Measurements from ENCODE around the gene HIVEP1.

The HIVEP1 gene

GRCh38 chr6:12012038-12012557 lies at the start of gene HIVEP1:
HIVEP1 (plus strand) TSS chr6:12012312; CDS start chr6:12015629, 3,317 bp downstream.
- TF ChIP-seq CTCF (IDR thresholded peaks at IDR 0.05; ENCODE audit: low read depth, low read length) (no peak), MAX (IDR thresholded peaks at IDR 0.05; ENCODE audit: low read depth, low read length) (no peak), MYC (IDR thresholded peaks at IDR 0.05; ENCODE audit: low read depth, low read length) (no peak), POLR2A (IDR thresholded peaks at IDR 0.05; ENCODE audit: extremely low read depth, insufficient read length) (no peak)
- DNase-seq (ENCODE audit: low read depth): peak; percentile 60
- H3K4me3 ChIP-seq (ENCODE audit: low read depth, low read length): peak within 1 kb of the TSS; percentile 81

GRCh38 chr6:11963756-11964500 lies 48.2 kb upstream of the HIVEP1 start:
- DNase-seq (ENCODE audit: low read depth): no peak
- TF ChIP-seq CTCF (IDR thresholded peaks at IDR 0.05; ENCODE audit: low read depth, low read length): no peak
- no peak for TF ChIP-seq MAX (IDR thresholded peaks at IDR 0.05; ENCODE audit: low read depth, low read length)
- no peak for TF ChIP-seq POLR2A (IDR thresholded peaks at IDR 0.05; ENCODE audit: extremely low read depth, insufficient read length)
- TF ChIP-seq MYC (IDR thresholded peaks at IDR 0.05; ENCODE audit: low read depth, low read length): no peak
- H3K4me3 ChIP-seq (ENCODE audit: low read depth, low read length): no peak overlapping the region

GRCh38 chr6:11964729-11965335 lies 47.3 kb upstream of the HIVEP1 start:
- peak; percentile 20 for DNase-seq (ENCODE audit: low read depth)
- TF ChIP-seq CTCF (IDR thresholded peaks at IDR 0.05; ENCODE audit: low read depth, low read length) (no peak), MAX (IDR thresholded peaks at IDR 0.05; ENCODE audit: low read depth, low read length) (no peak), POLR2A (IDR thresholded peaks at IDR 0.05; ENCODE audit: extremely low read depth, insufficient read length) (no peak), MYC (IDR thresholded peaks at IDR 0.05; ENCODE audit: low read depth, low read length) (no peak)
- no peak overlapping the region for H3K4me3 ChIP-seq (ENCODE audit: low read depth, low read length)

- no peak overlapping the region for H3K4me3 ChIP-seq (ENCODE audit: low read depth, low read length)
- TF ChIP-seq MAX (IDR thresholded peaks at IDR 0.05; ENCODE audit: low read depth, low read length) (no peak), POLR2A (IDR thresholded peaks at IDR 0.05; ENCODE audit: extremely low read depth, insufficient read length) (no peak), MYC (IDR thresholded peaks at IDR 0.05; ENCODE audit: low read depth, low read length) (no peak), CTCF (IDR thresholded peaks at IDR 0.05; ENCODE audit: low read depth, low read length) (no peak)
- no peak for DNase-seq (ENCODE audit: low read depth)
These were observed 46.6 kb upstream of the HIVEP1 start for GRCh38 chr6:11965499-11965898.

- peak; percentile 47 for DNase-seq (ENCODE audit: low read depth)
- H3K4me3 ChIP-seq (ENCODE audit: low read depth, low read length): no peak overlapping the region
- no peak for TF ChIP-seq MYC (IDR thresholded peaks at IDR 0.05; ENCODE audit: low read depth, low read length)
- no peak for TF ChIP-seq MAX (IDR thresholded peaks at IDR 0.05; ENCODE audit: low read depth, low read length)
- TF ChIP-seq POLR2A (IDR thresholded peaks at IDR 0.05; ENCODE audit: extremely low read depth, insufficient read length): no peak
- no peak for TF ChIP-seq CTCF (IDR thresholded peaks at IDR 0.05; ENCODE audit: low read depth, low read length)
These were observed 43.8 kb upstream of the HIVEP1 start for GRCh38 chr6:11968241-11968806.

Data from NB4 (cell line).